Measurements from ENCODE around the gene GRAMD4. TPM values are rescaled to one million over a fixed set of nuclear protein-coding genes. Genes with fewer than 3 reads are reported as not detected.

The GRAMD4 gene
- total and polyA plus RNA-seq, 10 of the 15 experiments (the other 5 are each of a cell fraction or from before 2014, with no cell fraction given), result 0.21 to 45.5 (median 10.6) TPM

DNA sequence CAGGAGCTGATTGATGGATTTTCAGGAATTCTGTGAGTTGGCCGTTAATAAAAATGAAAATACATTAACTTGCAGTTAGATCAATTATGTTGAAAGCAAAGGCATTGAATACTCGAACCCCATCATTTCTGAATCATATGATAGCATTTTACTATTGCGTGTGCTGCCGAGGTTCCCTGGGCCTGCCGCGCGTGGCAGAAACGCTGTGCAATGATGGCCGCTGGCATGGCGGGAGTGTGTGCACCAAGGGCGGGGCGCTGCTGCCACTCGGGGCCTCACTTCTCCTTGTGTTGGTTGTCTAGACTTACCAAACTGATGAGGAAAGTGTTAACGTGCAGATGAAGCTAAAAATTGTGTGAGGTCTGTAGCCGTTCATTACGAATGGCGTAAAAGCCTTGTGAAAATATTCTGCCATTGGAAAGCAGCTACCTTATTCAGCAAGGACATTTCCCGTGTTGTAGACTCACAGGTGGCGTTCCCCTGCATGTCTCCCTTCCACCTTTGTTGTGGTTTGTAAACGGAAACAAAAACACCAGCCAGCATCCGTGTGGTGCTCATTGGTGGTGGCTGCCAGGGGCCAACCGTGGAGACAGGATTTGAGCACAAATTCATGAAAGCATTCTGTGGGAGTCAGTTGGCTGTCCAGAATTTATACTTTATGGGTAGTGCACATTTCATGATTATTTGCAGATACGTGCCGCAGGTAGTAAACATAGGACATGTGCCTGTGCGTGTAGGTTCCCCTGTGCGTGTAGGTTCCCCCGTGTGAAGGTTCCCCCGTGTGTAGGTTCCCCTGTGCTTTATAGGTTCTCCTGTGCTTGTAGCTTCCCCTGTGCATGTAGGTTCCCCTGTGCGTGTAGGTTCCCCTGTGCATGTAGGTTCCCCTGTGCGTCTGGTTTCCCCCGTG, 5.9 kb upstream of the GRAMD4 start (continued):
- TF ChIP-seq RBBP5 (conservative IDR thresholded peaks at IDR 0.05) (no peak), STAT3 (IDR thresholded peaks at IDR 0.05; ENCODE audit: low read depth, low read length) (no peak), KDM1A (IDR thresholded peaks at IDR 0.05; ENCODE audit: borderline replicate concordance) (no peak), USF2 (IDR thresholded peaks at IDR 0.05; ENCODE audit: borderline replicate concordance, low read depth, low read length) (no peak), USF1 (IDR thresholded peaks at IDR 0.05; ENCODE audit: borderline replicate concordance, extremely low read length, insufficient read depth, low read depth, low read length) (no peak), HSF1 (IDR thresholded peaks at IDR 0.05; ENCODE audit: low read depth, low read length) (no peak), IRF3 (IDR thresholded peaks at IDR 0.05) (no peak), ETV6 (conservative IDR thresholded peaks at IDR 0.05 in 1 of 2, IDR thresholded peaks at IDR 0.05 in 1 of 2; ENCODE audit: borderline replicate concordance in 1 of 2, low read depth in 1 of 2) (0 out of 4 replicates have a peak, but pooled peaks of 1 of the 2 experiments have one; percentile 22), POU2F2 (IDR thresholded peaks at IDR 0.05; ENCODE audit: borderline replicate concordance, low read depth, low read length) (no peak; the same call in 2 of the 3 replicates), BRCA1 (IDR thresholded peaks at IDR 0.05; ENCODE audit: low read depth, low read length) (no peak)
- TF ChIP-seq, protein P1, sequence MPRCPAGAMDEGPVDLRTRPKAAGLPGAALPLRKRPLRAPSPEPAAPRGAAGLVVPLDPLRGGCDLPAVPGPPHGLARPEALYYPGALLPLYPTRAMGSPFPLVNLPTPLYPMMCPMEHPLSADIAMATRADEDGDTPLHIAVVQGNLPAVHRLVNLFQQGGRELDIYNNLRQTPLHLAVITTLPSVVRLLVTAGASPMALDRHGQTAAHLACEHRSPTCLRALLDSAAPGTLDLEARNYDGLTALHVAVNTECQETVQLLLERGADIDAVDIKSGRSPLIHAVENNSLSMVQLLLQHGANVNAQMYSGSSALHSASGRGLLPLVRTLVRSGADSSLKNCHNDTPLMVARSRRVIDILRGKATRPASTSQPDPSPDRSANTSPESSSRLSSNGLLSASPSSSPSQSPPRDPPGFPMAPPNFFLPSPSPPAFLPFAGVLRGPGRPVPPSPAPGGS (IDR thresholded peaks at IDR 0.05; ENCODE audit: borderline replicate concordance, insufficient read depth, low read depth, low read length, poor library complexity, severe bottlenecking), result no peak
- TF ChIP-seq, protein P2, sequence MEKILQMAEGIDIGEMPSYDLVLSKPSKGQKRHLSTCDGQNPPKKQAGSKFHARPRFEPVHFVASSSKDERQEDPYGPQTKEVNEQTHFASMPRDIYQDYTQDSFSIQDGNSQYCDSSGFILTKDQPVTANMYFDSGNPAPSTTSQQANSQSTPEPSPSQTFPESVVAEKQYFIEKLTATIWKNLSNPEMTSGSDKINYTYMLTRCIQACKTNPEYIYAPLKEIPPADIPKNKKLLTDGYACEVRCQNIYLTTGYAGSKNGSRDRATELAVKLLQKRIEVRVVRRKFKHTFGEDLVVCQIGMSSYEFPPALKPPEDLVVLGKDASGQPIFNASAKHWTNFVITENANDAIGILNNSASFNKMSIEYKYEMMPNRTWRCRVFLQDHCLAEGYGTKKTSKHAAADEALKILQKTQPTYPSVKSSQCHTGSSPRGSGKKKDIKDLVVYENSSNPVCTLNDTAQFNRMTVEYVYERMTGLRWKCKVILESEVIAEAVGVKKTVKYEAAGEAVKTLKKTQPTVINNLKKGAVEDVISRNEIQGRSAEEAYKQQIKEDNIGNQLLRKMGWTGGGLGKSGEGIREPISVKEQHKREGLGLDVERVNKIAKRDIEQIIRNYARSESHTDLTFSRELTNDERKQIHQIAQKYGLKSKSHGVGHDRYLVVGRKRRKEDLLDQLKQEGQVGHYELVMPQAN (conservative IDR thresholded peaks at IDR 0.05), result no peak; the same call in 1 of the 2 replicates
- TF ChIP-seq, protein P3, sequence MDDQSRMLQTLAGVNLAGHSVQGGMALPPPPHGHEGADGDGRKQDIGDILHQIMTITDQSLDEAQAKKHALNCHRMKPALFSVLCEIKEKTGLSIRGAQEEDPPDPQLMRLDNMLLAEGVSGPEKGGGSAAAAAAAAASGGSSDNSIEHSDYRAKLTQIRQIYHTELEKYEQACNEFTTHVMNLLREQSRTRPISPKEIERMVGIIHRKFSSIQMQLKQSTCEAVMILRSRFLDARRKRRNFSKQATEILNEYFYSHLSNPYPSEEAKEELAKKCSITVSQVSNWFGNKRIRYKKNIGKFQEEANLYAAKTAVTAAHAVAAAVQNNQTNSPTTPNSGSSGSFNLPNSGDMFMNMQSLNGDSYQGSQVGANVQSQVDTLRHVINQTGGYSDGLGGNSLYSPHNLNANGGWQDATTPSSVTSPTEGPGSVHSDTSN (IDR thresholded peaks at IDR 0.05; ENCODE audit: insufficient replicate concordance, low read depth, low read length), result no peak
- TF ChIP-seq, protein P4, sequence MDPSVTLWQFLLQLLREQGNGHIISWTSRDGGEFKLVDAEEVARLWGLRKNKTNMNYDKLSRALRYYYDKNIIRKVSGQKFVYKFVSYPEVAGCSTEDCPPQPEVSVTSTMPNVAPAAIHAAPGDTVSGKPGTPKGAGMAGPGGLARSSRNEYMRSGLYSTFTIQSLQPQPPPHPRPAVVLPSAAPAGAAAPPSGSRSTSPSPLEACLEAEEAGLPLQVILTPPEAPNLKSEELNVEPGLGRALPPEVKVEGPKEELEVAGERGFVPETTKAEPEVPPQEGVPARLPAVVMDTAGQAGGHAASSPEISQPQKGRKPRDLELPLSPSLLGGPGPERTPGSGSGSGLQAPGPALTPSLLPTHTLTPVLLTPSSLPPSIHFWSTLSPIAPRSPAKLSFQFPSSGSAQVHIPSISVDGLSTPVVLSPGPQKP (IDR thresholded peaks at IDR 0.05; ENCODE audit: low read depth, low read length), result no peak
